Stimulated activated CD8-positive, alpha-beta memory T cell treated with anti-CD3 and anti-CD28 coated beads, Interleukin-2, amount 100 ng/mL, for 48 hours (primary cell): ENCODE data around the gene PCSK9.
"Not testable (repeated sequence)": the region's sequence is repeated elsewhere in the genome, so short reads cannot be mapped to it uniquely, and the experiment has no call there.

Experiments used
- DNase-seq, 2 donors: peaks; one replicate each; pipeline ENCODE4 v3.0.0-alpha.2; 2020; ENCODE audit warnings: low read depth in 2 of 2

PCSK9 gene

DNA sequence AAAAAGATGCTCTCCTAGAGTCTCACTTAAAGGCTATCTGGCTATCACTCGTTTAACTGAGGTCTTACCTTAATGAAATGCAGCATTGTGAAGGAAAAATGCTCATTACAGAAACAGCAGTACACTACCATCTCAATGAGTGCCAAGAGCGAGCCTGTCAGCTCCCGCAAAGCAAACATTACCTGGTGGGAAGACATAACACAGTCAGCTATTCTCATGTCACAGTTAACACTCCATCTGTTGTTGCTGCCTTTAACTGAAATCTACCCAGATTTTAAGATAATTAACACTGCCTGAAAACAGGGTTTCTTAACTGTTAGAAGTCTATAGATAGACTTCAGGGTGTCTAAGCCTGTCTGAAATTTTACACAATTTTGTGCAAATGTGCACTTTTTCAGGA is 39.1 kb downstream of the PCSK9 start:
- DNase-seq, result no peak

DNA sequence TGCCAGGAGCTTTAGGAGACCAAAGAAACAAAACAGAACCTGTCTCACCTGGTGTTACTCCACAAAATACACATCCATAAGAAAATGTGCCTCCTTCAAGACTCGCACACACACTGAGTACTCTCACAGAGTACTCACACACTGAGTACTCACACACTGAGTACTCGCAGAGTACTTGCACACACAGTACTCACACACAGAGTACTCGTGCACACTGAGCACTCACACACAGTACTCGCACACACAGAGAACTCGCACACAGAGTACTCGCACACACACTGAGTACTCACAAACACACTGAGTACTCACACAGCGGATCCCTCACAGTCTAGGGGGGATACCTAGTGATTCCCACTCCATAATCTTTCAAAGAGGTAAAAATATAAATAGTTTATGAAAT is 40.3 kb downstream of the PCSK9 start:
- no peak for DNase-seq

DNA sequence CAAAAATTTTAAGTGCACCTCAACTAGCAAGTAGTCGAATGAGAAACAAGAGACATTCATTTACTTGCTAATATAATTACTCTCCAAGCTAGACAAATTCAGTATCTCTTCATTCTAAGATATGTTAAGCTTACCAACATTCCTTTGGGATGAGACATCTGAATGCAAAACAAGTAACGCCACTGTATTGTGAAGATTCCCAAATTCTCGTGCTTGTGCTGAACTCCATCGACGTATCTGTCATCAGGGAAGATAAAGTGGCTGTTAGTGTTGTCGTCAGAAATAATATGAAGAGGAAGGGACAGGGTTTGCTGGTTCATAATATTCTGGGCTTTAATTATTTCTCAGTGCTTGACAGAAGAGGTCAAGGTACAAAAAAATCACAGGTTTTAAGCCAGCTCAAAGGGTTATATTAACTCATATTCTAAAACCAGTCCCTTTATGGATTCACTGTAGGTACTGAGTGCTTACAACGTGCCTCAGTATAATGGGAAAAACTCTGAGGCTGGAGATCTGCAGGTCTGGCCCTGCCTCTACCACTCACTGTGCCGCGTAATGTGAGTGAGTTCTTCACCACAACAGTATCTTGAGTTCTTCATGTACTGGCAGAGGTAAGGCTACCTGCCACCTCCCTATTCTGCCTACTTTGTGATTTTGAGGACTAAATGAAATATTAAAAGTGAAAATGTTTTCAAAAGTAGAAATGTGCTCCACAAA is 42.0 kb downstream of the PCSK9 start:
- no peak for DNase-seq

DNA sequence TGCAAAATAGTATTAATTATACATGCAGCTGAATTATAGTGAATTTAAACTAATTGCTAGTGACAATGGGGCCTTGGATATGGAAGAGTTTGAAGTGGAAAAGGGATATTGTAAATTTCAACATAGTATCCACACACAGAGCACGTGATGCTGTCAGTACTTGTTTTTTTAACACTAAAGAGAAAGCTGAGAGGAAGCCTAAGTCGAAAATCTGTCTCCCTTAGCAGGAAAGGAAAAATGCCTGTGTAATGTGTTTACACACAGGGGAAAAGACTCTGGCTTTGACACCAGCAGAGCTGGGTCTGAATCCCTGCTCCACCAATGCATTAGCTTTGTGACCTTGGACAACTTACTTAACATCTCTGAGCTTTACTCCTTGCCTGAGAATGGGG is 42.6 kb downstream of the PCSK9 start:
- no peak for DNase-seq

DNA sequence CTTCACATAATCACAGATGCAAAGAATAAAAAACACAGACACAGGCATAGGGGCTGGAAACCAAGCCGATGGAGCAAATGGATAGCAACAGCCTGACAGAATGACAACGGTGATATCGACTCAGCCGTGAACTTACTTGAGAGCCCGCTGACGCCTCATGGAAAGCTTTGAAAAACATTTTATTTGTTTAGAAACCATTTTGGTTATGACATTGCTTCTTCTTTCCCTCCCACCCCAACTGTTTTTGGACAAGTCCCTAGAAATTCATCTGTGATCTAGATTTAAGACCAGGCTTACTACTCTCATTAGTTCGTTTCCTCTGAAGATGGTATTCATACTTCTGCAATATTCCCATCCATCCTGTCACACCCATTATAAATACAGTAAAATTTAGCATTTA is 44.9 kb downstream of the PCSK9 start:
- no peak for DNase-seq

GRCh38 chr1:55087439-55087838 is 48.1 kb downstream of the PCSK9 start:
- DNase-seq, result no peak

DNA sequence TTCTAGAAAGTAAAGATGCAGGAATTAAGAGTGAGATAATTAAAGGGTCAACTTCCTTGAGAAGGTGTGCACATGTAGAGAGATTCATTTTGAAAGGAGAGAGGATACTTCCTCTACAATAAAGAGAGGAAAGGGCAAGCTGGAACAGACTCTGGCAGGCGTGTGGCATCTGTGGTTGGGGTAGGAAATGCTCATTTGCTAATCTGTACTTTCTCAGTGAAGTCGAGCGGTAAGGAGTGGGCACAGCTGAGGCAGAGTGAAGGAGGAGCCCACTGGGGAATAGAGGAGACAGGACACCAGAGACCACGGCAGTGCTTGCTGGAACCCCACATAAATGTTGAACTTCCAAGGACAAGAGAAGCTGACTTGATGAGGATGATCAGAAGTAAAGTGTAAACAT is 49.1 kb downstream of the PCSK9 start:
- no peak for DNase-seq

- no peak for DNase-seq
Measured at GRCh38 chr1:55089683-55090082, 50.3 kb downstream of the PCSK9 start.

- no peak for DNase-seq
Measured at GRCh38 chr1:55092475-55092874, 53.1 kb downstream of the PCSK9 start.

DNA sequence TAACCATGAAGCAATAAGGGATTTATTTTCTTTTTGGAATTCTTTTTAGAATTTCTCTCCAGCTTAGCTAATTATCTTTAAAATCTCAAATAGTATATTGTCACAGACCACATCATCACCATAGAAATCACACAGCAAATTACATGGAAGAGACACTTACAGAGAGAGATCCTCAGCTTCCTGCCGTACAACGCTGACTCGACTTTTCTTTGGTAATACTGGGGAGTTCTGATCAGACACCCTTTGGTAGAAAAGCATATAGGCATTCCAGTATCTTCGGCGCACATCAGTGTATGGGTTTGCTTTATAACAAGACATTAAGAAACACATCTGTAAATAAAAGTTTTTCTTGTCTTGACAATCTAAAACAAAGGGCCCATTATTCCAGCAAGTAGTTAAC is 55.7 kb downstream of the PCSK9 start:
- no peak for DNase-seq

GRCh38 chr1:55103891-55104290 is 64.5 kb downstream of the PCSK9 start:
- DNase-seq, result no peak

GRCh38 chr1:55107101-55107500 is 67.8 kb downstream of the PCSK9 start:
- DNase-seq, result no peak

DNA sequence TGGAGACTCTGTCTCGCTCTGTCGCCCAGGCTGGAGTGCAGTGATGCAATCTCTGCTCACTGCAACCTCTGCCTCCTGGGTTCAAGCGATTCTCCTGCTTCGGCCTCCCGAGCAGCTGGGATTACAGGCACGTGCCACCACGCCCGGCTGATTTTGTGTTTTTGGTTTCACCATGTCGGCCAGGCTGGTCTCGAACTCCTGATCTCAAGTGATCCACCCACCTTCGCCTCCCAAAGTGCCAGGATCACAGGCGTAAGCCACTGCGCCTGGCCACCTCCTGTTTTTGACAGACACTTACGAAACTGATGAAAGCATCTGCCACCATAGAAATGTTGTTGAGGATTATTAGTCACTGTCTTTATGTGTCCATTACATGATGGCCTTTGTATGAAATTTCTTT is 69.7 kb downstream of the PCSK9 start:
- not testable (repeated sequence) for DNase-seq
